ENCODE measurements around the gene DBX2.

GRCh38 chr12:45093051-45093450 lies 42.2 kb upstream of the DBX2 start:
- no peak for TF ChIP-seq CTCF (IDR thresholded peaks at IDR 0.05)
- TF ChIP-seq EZH2 (IDR thresholded peaks at IDR 0.05; ENCODE audit: borderline replicate concordance, insufficient read depth, low read depth, low read length, poor library complexity, severe bottlenecking) = no peak

Data from B cell (primary cell).